MG63 (cell line): ENCODE measurements around the gene SOX13. TPM values are rescaled to one million over a fixed set of nuclear protein-coding genes. Genes with fewer than 3 reads are reported as not detected.

Source experiments
- DNase-seq: peaks from one replicate; pipeline ENCODE4 v3.0.0-alpha.2; 2020
- H3K27me3 ChIP-seq: fragments of 250-450 bp; sonication (Bioruptor Pico); 2 replicates; pipeline ENCODE4 v1.5.1; 2020; ENCODE audit warnings: mild to moderate bottlenecking, moderate library complexity
- H3K36me3 ChIP-seq: fragments of 250-450 bp; sonication (Bioruptor Pico); 2 replicates; pipeline ENCODE4 v1.5.1; 2020; ENCODE audit warnings: mild to moderate bottlenecking, moderate library complexity
- H3K4me3 ChIP-seq: fragments of 250-450 bp; sonication (Bioruptor Pico); 2 replicates; pipeline ENCODE4 v1.5.1; 2020; ENCODE audit warnings: mild to moderate bottlenecking, moderate library complexity
- H3K9me3 ChIP-seq: fragments of 250-450 bp; sonication (Bioruptor Pico); 2 replicates; pipeline ENCODE4 v1.5.1; 2020; ENCODE audit warnings: mild to moderate bottlenecking, moderate library complexity
- total RNA-seq: library from RNA; depleted of rRNA; stranded (reverse); fragments of >200 nt; shearing (Covaris generic); gene quantifications from 2 replicates; pipeline ENCODE4 v1.2.3, GENCODE V29; 2014; ENCODE audit warnings: low replicate concordance; rRNA removed

Gene SOX13
- 0.86 and 2.1 TPM in 2 replicates for total RNA-seq

GRCh38 chr1:204072931-204073836, at the start of gene SOX13:
TSS of gene SOX13 (plus strand) at chr1:204073115. CDS start at chr1:204112916, 39,801 bp downstream.
- H3K27me3 ChIP-seq: no peaks in the 10 kb centered on the region
- no peaks in the 10 kb centered on the region for H3K9me3 ChIP-seq
- H3K36me3 ChIP-seq: no peaks in the 10 kb centered on the region; the same call in none of the 2 replicates
- H3K4me3 ChIP-seq: peak within 1 kb of the TSS; percentile 65
- peak; percentile 92 for DNase-seq

GRCh38 chr1:204025917-204026707, 46.8 kb upstream of the SOX13 start:
- Histone ChIP-seq H3K9me3 (no peaks in the 10 kb centered on the region), H3K27me3 (no peaks in the 10 kb centered on the region), H3K36me3 (no peaks in the 10 kb centered on the region), H3K4me3 (no peak overlapping the region)
- no peak for DNase-seq

GRCh38 chr1:204027446-204027845, 45.5 kb upstream of the SOX13 start:
- no peaks in the 10 kb centered on the region for H3K9me3 ChIP-seq
- no peaks in the 10 kb centered on the region for H3K27me3 ChIP-seq
- H3K4me3 ChIP-seq: no peak overlapping the region
- DNase-seq: no peak
- no peaks in the 10 kb centered on the region for H3K36me3 ChIP-seq

- no peaks in the 10 kb centered on the region for H3K9me3 ChIP-seq
- no peaks in the 10 kb centered on the region for H3K36me3 ChIP-seq
- no peaks in the 10 kb centered on the region for H3K27me3 ChIP-seq
- DNase-seq: no peak
- no peak overlapping the region for H3K4me3 ChIP-seq
Observed at GRCh38 chr1:204029016-204029415, 43.9 kb upstream of the SOX13 start.

- H3K27me3 ChIP-seq: no peaks in the 10 kb centered on the region
- no peaks in the 10 kb centered on the region for H3K36me3 ChIP-seq
- no peak for DNase-seq
- H3K9me3 ChIP-seq: no peaks in the 10 kb centered on the region
- H3K4me3 ChIP-seq: no peak overlapping the region
Observed at GRCh38 chr1:204031098-204031710, 41.7 kb upstream of the SOX13 start.

GRCh38 chr1:204032642-204033235, 40.2 kb upstream of the SOX13 start:
- H3K4me3 ChIP-seq: no peak overlapping the region
- H3K27me3 ChIP-seq: no peaks in the 10 kb centered on the region
- no peaks in the 10 kb centered on the region for H3K36me3 ChIP-seq
- no peak for DNase-seq
- H3K9me3 ChIP-seq: no peaks in the 10 kb centered on the region

GRCh38 chr1:204033306-204033705, 39.6 kb upstream of the SOX13 start:
- H3K4me3 ChIP-seq: no peak overlapping the region
- H3K27me3 ChIP-seq: no peaks in the 10 kb centered on the region
- H3K9me3 ChIP-seq: no peaks in the 10 kb centered on the region
- DNase-seq: no peak
- H3K36me3 ChIP-seq: no peaks in the 10 kb centered on the region

GRCh38 chr1:204036882-204037655, 35.8 kb upstream of the SOX13 start:
- no peaks in the 10 kb centered on the region for H3K27me3 ChIP-seq
- DNase-seq: no peak
- no peaks in the 10 kb centered on the region for H3K9me3 ChIP-seq
- no peak overlapping the region for H3K4me3 ChIP-seq
- no peaks in the 10 kb centered on the region for H3K36me3 ChIP-seq

GRCh38 chr1:204041232-204041767, 31.6 kb upstream of the SOX13 start:
- Histone ChIP-seq H3K27me3 (no peaks in the 10 kb centered on the region), H3K9me3 (peaks cover 3% of the 10 kb centered on the region), H3K4me3 (no peak overlapping the region), H3K36me3 (no peaks in the 10 kb centered on the region)
- DNase-seq: peak; percentile 84

- Histone ChIP-seq H3K36me3 (no peaks in the 10 kb centered on the region), H3K27me3 (no peaks in the 10 kb centered on the region), H3K9me3 (peaks cover 3% of the 10 kb centered on the region), H3K4me3 (no peak overlapping the region)
- peak; percentile 49 for DNase-seq
Observed at GRCh38 chr1:204041803-204042505, 31.0 kb upstream of the SOX13 start.

- H3K36me3 ChIP-seq: no peaks in the 10 kb centered on the region
- no peak for DNase-seq
- H3K4me3 ChIP-seq: no peak overlapping the region
- no peaks in the 10 kb centered on the region for H3K27me3 ChIP-seq
- peaks cover 3% of the 10 kb centered on the region for H3K9me3 ChIP-seq
Observed at GRCh38 chr1:204042516-204042915, 30.4 kb upstream of the SOX13 start.

- Histone ChIP-seq H3K4me3 (no peak overlapping the region), H3K9me3 (peaks cover 3% of the 10 kb centered on the region), H3K36me3 (no peaks in the 10 kb centered on the region), H3K27me3 (no peaks in the 10 kb centered on the region)
- DNase-seq: no peak
Observed at GRCh38 chr1:204043680-204044079, 29.2 kb upstream of the SOX13 start.

GRCh38 chr1:204044448-204044847, 28.5 kb upstream of the SOX13 start:
- Histone ChIP-seq H3K4me3 (no peak overlapping the region), H3K27me3 (no peaks in the 10 kb centered on the region), H3K9me3 (peaks cover 3% of the 10 kb centered on the region), H3K36me3 (no peaks in the 10 kb centered on the region)
- no peak for DNase-seq

- H3K4me3 ChIP-seq: no peak overlapping the region
- no peak for DNase-seq
- H3K9me3 ChIP-seq: peaks cover 3% of the 10 kb centered on the region
- H3K27me3 ChIP-seq: no peaks in the 10 kb centered on the region
- no peaks in the 10 kb centered on the region for H3K36me3 ChIP-seq
Observed at GRCh38 chr1:204045430-204045829, 27.5 kb upstream of the SOX13 start.

- H3K4me3 ChIP-seq: no peak overlapping the region
- peak; percentile 96 for DNase-seq
- H3K36me3 ChIP-seq: no peaks in the 10 kb centered on the region
- H3K27me3 ChIP-seq: no peaks in the 10 kb centered on the region
- peaks cover 3% of the 10 kb centered on the region for H3K9me3 ChIP-seq
Observed at GRCh38 chr1:204046346-204046745, 26.6 kb upstream of the SOX13 start.
